B cell (primary cell): ENCODE measurements around the gene SIGLEC7. TPM values are rescaled to one million over a fixed set of nuclear protein-coding genes. Genes with fewer than 3 reads are reported as not detected.

Experiments
- ATAC-seq: fragments of 200-7000 bp; cut with Tn5 transposase; one replicate; pipeline ENCODE4 v1.10.0; 2021; ENCODE audit warnings: low read depth, mild to moderate bottlenecking, moderate number of reproducible peaks, moderate library complexity
- CTCF ChIA-PET: fragments of 350-600 bp; sonication (Branson Sonifier 250); formaldehyde crosslinking; loops from one replicate; lab custom pipeline; 2021; ENCODE audit warnings: antibody characterized with exemption, inconsistent platforms; lab: Charles Lee
- POLR2A ChIA-PET: fragments of 350-600 bp; sonication (Branson Sonifier 250); formaldehyde crosslinking; loops from one replicate; lab custom pipeline; 2021; ENCODE audit warnings: antibody characterized with exemption; lab: Charles Lee
- DNase-seq: peaks from one replicate; pipeline ENCODE4 v3.0.0; 2013
- H2AFZ ChIP-seq: 2 replicates; pipeline ENCODE4 v1.6.1; 2012; ENCODE audit warnings: mild to moderate bottlenecking, low read depth, low read length; ENCODE audit not compliant: insufficient read depth, poor library complexity, severe bottlenecking
- H3K27ac ChIP-seq, 2 donors: 1 replicate in 1 of 2; 2 replicates in 1 of 2; pipeline ENCODE4 v1.5.1; 2012 to 2013; ENCODE audit warnings: low read length in 2 of 2, mild to moderate bottlenecking in 2 of 2, moderate library complexity in 1 of 2
- H3K27me3 ChIP-seq, 4 experiments: fragments of 200-600 bp in 1 of 4; sonication (generic) in 1 of 4; replicated peaks in 1 of 4; 1 replicate in 2 of 4; 2 replicates in 2 of 4; pipeline versions ENCODE4 v1.6.1 to v1.7.0; 2013 to 2016; ENCODE audit warnings: low read length in 3 of 4, mild to moderate bottlenecking in 2 of 4, mixed read lengths in 1 of 4, moderate library complexity in 1 of 4; ENCODE audit not compliant: insufficient read depth in 4 of 4, control insufficient read depth in 3 of 4; ENCODE audit errors: control extremely low read depth in 1 of 4
- H3K36me3 ChIP-seq, 2 experiments: replicated peaks in 1 of 2; 1 replicate in 1 of 2; 2 replicates in 1 of 2; pipeline versions ENCODE4 v1.6.1 to v1.7.1; 2013; ENCODE audit warnings: low read length in 1 of 2; ENCODE audit not compliant: insufficient read depth in 2 of 2, control insufficient read depth in 1 of 2; ENCODE audit errors: control extremely low read depth in 1 of 2, extremely low read depth in 1 of 2
- H3K4me1 ChIP-seq, 2 donors: fragments of 200-600 bp in 1 of 2; sonication (generic) in 1 of 2; 1 replicate in 1 of 2; 2 replicates in 1 of 2; pipeline versions ENCODE4 v1.5.1 to v1.6.1; 2013 to 2017; ENCODE audit warnings: low read length in 2 of 2; ENCODE audit not compliant: control insufficient read depth in 2 of 2, insufficient read depth in 2 of 2
- H3K4me2 ChIP-seq: replicated peaks from 2 replicates; pipeline ENCODE3; 2012; ENCODE audit warnings: mild to moderate bottlenecking, low read depth, low read length; ENCODE audit not compliant: poor library complexity, severe bottlenecking
- H3K4me3 ChIP-seq, 5 experiments: fragments of 200-600 bp in 1 of 5; sonication (generic) in 1 of 5; 1 replicate in 3 of 5; 2 replicates in 2 of 5; pipeline versions ENCODE4 v1.5.1 to v1.7.0; 2011 to 2016; ENCODE audit warnings: low read length in 4 of 5, mild to moderate bottlenecking in 4 of 5, low read depth in 2 of 5, control low read depth in 1 of 5, moderate library complexity in 1 of 5; ENCODE audit not compliant: insufficient read depth in 1 of 5; ENCODE audit errors: control extremely low read depth in 1 of 5, extremely low read depth in 1 of 5
- H3K79me2 ChIP-seq: fragments of 200-600 bp; sonication (generic); one replicate; pipeline ENCODE4 v1.6.0; 2016; ENCODE audit warnings: low read length; ENCODE audit not compliant: control insufficient read depth, insufficient read depth
- H3K9ac ChIP-seq: fragments of 200-600 bp; sonication (generic); 2 replicates; pipeline ENCODE4 v1.6.1; 2017; ENCODE audit warnings: mild to moderate bottlenecking, low read length, moderate library complexity
- H3K9me3 ChIP-seq, 3 donors: one replicate each; pipeline versions ENCODE4 v1.6.1 to v1.7.1; 2013; ENCODE audit warnings: low read length in 2 of 3; ENCODE audit not compliant: control insufficient read depth in 2 of 3, insufficient read depth in 1 of 3; ENCODE audit errors: control extremely low read depth in 1 of 3
- H4K20me1 ChIP-seq: 2 replicates; pipeline ENCODE4 v1.6.0; 2012; ENCODE audit warnings: mild to moderate bottlenecking, low read length; ENCODE audit not compliant: insufficient read depth, control insufficient read depth, poor library complexity, severe bottlenecking
- H3K27ac Mint-ChIP-seq: one replicate; pipeline ENCODE4 v1.8.0; 2021; ENCODE audit warnings: mixed read lengths
- H3K27me3 Mint-ChIP-seq: one replicate; pipeline ENCODE4 v1.8.0; 2021; ENCODE audit warnings: mixed read lengths
- H3K4me1 Mint-ChIP-seq: one replicate; pipeline ENCODE4 v1.8.0; 2021; ENCODE audit warnings: mixed read lengths
- H3K4me3 Mint-ChIP-seq: one replicate; pipeline ENCODE4 v1.8.0; 2021; ENCODE audit warnings: mixed read lengths
- H3K9me3 Mint-ChIP-seq: one replicate; pipeline ENCODE4 v1.8.0; 2022; ENCODE audit warnings: mixed read lengths; ENCODE audit not compliant: insufficient read depth
- CTCF ChIP-seq: fragments of 200-600 bp; IDR thresholded peaks from one replicate; pipeline ENCODE4 v1.8.0; 2022; ENCODE audit warnings: antibody characterized with exemption, mild to moderate bottlenecking
- EZH2 ChIP-seq: IDR thresholded peaks from 2 replicates; pipeline ENCODE4 v1.6.1; 2012; ENCODE audit warnings: borderline replicate concordance, low read depth, mild to moderate bottlenecking, moderate library complexity, low read length; ENCODE audit not compliant: insufficient read depth, poor library complexity, severe bottlenecking
- WGBS: methylation state at CpG from one replicate; pipeline ENCODE4 v1.1.5; 2013; ENCODE audit warnings: missing lambda C conversion rate; ENCODE audit not compliant: insufficient coverage; 5-methylcytosine and 5-hydroxymethylcytosine counted together
- intact Hi-C: fragments of 100-400 bp; cut with micrococcal nuclease; formaldehyde crosslinking; loops from one replicate; pipeline ENCODE4 v1.10.0; 2022
- polyA plus RNA-seq: library from polyadenylated mRNA; depleted of rRNA; stranded (reverse); fragments of >200 nt; gene quantifications from 2 replicates; pipeline ENCODE4 v1.2.3, GENCODE V29; 2012
- total RNA-seq, 2 donors: library from RNA; stranded (reverse); fragments of 120-200 nt in 1 of 2; gene quantifications; 1 replicate in 1 of 2; 2 replicates in 1 of 2; pipeline versions ENCODE4 v1.2.3 to v1.2.4, GENCODE V29; 2013 to 2022

Gene SIGLEC7
- total and polyA plus RNA-seq, 2 donors (not counting 1 experiment from before 2014, with no cell fraction given), result 0.52 TPM; not detected in 1

- H3K27ac Mint-ChIP-seq, result no peak overlapping the region
- H3K27me3 Mint-ChIP-seq, result no peaks in the 10 kb centered on the region
- TF ChIP-seq EZH2 (no peak), CTCF (no peak)
- WGBS, result no CpG with 5 or more reads among the region's 5 CpGs
- H3K9me3 ChIP-seq, result no peaks in the 10 kb centered on the region
- intact Hi-C loops, result no loop called here
- CTCF ChIA-PET, result no interaction called here
- POLR2A ChIA-PET, result interaction anchor here (0.7 kb wide), 1 partner anchor 1168 kb away, joined by 5 read pairs; no protein-coding TSS in a partner anchor
- H3K4me1 Mint-ChIP-seq, result peaks cover 18% of the 10 kb centered on the region
- DNase-seq (no peak), ATAC-seq (no peak)
- no peak overlapping the region for H3K4me3 Mint-ChIP-seq
- H4K20me1 ChIP-seq, result peaks cover 53% of the 10 kb centered on the region
- H2AFZ ChIP-seq, result no peak overlapping the region
- no peak overlapping the region for H3K4me3 ChIP-seq
- H3K4me2 ChIP-seq, result no peak overlapping the region
- peaks cover 11 to 27% of the 10 kb centered on the region in 2 experiments for H3K36me3 ChIP-seq
- H3K27ac ChIP-seq, result no peak overlapping the region
- peaks cover 43% of the 10 kb centered on the region for H3K79me2 ChIP-seq
- no peaks in the 10 kb centered on the region for H3K9me3 Mint-ChIP-seq
- H3K27me3 ChIP-seq, result no peaks in the 10 kb centered on the region
- H3K4me1 ChIP-seq, result no peaks in the 10 kb centered on the region
- H3K9ac ChIP-seq, result no peak overlapping the region
These were observed 40.8 kb upstream of the SIGLEC7 start for GRCh38 chr19:51101171-51101865.

DNA sequence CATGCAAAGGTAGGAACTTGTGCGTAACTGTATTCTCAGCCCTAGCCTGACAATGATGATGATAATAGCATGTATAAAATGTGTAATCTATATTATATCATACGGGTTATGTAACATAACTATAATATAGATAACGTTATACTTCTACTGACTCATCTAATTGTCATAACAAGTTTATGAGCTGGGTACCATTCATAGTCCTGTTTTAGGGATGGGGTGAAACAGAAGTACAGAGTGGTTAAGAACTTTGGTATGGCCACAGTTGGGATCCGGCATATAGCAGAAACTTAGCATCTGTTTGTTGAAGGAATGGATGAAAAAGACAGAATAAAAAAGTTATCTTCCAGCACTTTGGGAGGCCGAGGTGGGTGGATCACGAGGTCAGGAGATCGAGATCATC, 39.1 kb upstream of the SIGLEC7 start:
- Histone ChIP-seq H3K4me2 (no peak overlapping the region), H3K9ac (no peak overlapping the region), H3K27ac (no peak overlapping the region), H3K4me1 (peaks cover 7 to 11% of the 10 kb centered on the region in 2 donors), H2AFZ (no peak overlapping the region), H4K20me1 (peaks cover 56% of the 10 kb centered on the region), H3K9me3 (no peaks in the 10 kb centered on the region), H3K79me2 (peaks cover 58% of the 10 kb centered on the region), H3K27me3 (no peaks in the 10 kb centered on the region), H3K4me3 (no peak overlapping the region), H3K36me3 (peaks cover 11 to 24% of the 10 kb centered on the region in 2 experiments)
- Mint-ChIP-seq H3K4me1 (peaks cover 22% of the 10 kb centered on the region), H3K27ac (no peak overlapping the region), H3K27me3 (no peaks in the 10 kb centered on the region), H3K4me3 (no peak overlapping the region), H3K9me3 (no peaks in the 10 kb centered on the region)
- intact Hi-C loops, result no loop called here
- ChIA-PET CTCF (no interaction called here), POLR2A (no interaction called here)
- 100% methylated on average over 3 of the region's 7 CpGs for WGBS
- TF ChIP-seq CTCF (no peak), EZH2 (no peak)
- DNase-seq (no peak), ATAC-seq (no peak)
